Measurements from ENCODE around the gene ARID5A.
A peak's percentile ranks its signal among the peaks of the same experiment; 100 is the strongest.

ARID5A gene

DNA sequence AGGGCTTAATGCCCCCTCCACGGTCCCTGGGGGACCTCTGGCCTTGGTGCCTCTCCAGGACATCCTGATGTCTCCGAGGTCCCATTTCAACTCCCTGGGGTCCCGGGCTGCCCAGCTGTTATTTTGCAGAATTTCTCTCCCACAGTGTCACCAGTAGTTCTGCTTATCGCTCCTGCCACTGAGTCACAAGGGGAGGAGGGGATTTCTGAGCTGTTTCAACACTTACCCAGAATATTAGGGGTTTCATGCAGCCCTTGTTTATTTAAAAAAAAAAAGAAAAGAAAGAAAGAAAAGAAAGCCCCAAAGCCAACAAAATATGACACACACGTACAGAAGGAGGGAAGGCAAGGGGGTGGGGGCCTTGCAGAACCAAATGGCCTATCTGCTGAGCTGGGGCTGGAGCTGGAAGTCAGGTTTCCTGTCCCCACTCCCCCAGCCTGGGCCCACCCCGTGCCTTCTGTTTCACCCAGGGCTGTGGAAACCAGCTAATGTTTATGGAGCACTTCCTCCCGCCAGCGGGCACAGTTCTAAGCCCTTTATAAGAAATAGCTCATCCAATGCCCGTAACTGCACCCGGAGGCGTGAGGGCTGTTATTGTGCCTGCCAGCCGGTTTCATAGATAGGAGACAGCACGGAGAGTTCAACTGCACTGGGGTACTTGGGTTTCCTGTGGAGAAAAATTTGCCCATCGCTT is 8.4 kb upstream of the ARID5A start:
- peak; percentile 71 to 85 (median 83) for DNase-seq

DNA sequence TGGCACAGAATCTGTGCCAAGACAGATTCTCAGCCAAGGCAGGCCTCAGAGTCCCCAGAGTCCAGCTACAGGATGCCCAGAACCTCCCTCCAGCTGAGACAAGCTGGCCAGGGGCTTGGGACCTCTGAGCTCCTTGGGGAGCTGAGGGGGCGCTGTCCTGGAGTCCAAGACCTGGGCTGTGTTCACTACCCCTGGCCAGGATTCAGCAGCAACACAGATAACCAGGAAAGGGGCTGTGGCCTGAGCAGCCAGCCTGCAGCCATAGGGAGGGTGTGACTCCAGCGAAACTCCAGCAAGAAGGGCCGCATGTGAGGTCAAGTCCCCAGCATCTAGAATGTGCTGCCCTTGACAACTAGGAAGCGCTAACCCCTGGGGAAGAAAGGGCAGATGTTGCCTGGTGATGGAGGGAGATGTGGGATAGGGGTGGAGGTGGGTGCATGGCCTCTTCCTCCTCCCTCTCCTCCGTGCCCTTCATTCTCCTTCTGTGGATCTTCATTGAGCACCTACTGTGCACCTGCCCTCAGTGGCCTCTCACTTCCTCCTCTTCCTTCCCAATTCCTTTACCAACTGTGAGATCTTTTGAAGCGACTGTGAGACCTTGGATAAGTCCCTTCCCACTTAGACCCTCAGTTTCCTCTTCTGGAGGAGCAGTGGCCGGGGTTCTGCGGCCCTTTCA is 7.7 kb upstream of the ARID5A start:
- no peak for DNase-seq

DNA sequence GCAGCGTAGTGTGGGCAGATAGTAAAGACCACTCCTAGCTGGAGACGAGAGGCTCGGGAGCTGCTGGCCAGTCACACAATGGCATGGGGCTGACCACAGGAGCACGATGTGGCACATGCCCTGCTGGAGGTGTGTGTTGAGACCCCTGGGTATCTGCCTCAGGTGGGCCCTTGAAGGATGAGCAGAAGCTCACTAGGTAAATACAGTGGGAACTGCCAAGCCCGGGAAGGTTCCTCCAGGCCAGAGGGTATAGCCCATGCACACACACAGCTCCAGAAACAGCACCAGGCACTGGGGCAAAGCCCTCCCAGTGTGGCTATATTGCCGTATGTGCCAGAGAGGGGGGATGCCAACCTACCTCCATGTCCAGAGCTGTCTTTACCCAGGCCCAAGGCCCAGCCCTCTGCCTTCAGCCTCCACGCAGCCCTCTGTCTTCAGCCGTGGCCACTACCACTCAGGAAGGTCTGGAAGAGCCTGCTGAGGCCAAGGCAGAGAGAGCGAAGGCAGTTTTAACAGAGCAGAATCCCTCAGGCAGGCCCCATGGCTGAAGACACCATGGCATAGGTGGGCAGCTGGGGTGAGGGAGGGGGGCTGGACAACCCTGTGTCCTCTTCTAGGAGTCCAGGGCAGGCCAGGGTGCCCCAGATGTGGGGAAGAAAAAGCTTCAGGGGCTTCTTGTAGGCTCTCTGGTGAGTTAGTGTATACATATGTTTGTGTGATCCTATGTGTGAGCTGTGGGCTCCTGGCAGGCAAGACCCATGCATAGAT is 7.0 kb upstream of the ARID5A start:
- DNase-seq, result no peak

DNA sequence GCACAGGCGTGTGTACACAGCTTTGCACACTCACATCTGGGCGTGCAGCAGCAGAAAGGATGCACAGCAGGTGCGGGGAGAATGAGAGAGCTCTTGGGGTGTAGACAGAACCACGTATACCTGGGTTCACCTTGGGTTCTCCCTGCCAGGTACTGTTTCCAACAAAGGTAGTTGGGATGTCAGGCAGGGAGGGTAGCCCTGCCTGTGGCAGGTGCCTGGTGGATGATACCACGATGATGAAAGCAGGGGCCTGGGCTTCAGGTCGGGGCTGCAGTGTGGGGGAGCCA is 6.5 kb upstream of the ARID5A start:
- no peak for DNase-seq

DNA sequence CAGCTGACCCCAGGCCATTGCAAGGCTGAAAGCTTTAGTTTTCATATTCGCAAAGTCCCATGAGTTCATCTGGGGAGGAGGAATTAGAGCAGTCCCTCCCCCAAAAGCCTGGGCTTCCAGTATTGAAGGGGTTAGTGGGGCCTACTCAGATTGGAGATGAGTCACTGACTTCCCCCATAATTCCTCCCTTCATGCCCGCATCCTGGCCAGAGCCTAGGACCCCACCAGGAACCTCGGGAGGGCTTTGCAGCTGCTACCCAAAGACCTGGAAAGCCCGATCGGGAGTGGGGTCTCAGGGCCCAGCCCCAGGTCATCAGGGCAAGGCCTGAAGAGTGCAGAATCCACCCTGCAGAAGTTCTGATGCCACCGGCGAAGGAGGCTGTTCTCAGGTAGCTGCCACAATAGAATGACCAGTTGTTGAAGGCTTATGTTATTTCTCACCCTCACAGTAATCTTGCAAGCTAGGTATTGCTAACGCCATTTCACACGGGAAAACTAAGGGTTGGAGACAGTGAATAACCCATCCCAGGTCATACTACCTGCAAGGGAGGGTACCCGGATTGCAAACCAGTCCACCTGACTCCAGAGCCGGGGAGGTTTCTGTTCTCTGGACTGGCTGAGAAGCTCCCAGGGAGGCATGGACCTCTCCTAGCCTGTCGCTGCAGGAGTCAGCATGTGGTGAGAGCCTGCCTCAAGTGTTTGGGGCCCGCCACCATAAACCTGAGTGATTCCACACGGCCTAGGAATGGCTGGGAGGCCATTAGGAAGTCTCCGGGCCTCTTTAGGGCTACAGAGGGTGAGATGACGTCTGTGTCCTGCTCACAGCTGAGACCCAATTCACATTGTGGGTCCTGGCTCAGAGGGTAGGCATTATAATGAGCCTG is 5.8 kb upstream of the ARID5A start:
- no peak for DNase-seq

DNA sequence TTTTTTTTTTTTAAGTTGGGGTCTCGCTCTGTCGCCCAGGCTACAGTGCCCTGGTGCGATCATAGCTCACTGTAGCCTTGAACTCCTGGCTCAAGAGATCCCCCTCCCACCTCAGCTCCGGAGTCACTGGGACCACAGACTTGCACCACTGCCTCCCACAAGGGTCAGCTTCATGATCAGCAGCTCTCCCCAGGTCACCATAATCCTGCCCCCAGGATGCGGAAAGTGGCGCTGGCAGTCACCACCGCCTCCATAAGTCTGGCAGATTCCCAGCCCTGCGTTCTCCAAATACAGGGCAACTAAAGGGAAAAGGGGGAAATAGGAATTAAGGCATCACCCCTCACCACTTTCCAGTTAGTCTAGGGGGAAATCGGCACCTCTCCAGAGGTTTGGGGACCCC is 5.2 kb upstream of the ARID5A start:
- DNase-seq, result peak; percentile 30 to 68 (median 61)

DNA sequence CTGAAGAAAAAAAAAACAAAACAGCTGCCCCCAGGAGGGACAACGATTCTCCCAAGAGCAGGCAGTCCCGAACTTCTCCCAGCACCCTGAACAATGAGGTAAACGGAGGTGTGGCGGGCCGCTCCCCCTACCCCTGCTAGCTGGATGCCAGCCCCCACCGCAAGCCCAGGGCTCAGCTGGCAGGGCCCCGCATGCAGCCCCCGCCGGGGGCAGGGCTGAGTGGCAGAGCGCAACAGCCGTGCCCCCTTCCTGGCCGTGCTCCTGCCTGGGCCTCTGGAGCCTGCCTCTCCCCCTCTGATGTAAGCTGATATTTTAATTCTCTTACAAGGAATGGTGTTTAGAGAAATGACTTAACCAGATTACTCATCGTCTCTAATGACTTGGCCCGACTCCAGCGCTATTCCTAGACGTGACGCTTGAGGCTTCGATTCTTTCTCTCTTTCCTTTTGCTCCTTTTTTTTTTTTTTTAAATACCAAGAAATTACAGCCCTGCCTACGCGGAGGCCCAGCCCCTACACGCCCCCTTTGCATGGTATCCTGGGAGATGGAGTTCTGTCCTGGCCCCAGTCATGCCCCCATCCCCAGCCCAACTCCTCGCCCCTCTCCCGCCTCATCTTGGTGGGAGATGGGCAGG is 4.6 kb upstream of the ARID5A start:
- peak; percentile 94 to 98 (median 97) for DNase-seq

DNA sequence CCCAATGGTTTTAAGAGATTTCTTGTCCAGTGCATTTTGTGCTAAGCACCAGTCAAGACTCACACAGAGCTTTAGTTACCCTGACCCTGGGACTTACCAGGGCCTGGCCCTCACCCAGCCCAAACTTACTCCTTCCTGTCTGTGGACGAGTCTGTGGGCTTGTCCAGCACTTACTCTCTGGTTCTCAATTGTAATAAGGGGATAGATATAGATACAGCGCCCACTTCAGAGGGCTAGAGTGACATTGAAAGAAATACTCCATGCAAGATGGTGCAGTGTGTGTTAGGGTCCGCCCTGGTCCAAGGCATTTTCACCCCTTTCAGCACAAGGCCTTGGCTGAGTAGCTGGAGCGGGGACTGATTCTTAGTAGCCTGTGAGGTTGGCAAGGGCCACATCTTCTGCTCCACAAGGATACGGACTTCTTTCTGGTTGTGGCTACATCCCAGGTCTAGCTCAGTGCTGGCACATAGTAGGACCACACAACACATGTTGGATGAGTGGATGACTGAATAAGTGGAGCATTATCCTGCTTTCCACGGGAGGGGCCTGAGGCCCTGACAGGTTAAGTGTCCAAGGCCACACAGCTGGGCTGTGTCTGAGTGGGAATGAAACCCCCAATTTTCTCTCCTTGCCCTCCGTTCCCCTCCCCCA is 3.8 kb upstream of the ARID5A start:
- no peak for DNase-seq

DNA sequence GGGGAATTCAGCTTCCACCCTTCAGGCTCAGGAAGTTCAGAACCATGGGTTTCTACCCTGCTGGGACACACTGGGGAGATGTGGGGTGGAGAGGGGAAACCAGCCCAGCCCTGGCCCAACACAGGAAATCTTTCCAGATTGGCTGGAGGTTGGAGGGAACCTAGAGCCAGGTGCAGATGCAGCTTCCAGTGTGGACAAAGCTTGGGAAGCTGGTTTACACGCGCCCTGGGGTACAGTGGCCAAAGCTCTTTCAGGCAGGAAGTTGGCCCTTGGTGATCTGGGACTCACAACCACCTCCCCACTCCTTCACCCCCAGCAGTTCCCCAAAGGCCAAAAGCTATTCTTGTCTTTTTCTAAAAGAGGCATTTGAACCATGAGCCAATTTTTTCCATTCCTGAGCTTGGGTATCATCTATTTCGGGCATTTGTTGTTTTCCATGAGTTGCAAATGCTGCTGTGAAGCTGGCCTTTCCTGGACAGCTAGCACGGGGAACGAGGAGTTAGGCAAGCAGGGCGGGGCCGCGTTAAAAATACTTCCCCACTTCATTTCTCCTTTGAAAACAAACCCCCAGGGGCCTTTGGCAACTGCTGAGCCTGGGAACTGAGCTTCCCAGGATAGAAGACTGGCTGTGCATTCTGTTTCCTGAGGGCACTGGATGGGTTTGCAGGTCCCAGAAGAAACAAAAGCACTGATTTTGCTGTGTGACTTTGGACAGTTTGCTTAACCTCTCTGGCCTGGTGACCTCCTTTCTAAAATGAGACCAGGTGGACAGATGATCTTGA is 3.1 kb upstream of the ARID5A start:
- peak; percentile 90 to 96 (median 92) for DNase-seq

DNA sequence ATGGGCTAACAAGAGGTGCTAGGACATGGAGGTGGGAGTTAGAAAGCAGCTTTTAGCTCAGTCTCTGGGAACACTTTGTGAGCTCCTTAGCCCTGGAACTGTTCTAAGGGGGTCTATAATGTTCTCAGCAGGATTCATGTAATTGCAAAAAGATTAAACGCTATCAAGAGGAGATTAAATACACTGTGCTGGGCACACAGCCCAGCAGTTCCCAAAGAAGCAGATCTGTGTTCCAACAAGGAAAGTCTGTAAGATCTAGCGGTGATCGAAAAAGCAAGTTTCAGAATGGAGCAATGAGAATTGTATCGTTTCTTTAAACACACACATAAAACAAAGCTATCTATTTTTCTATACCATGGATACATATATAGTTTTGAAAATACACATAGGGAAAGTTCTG is 2.4 kb upstream of the ARID5A start:
- DNase-seq, result no peak

DNA sequence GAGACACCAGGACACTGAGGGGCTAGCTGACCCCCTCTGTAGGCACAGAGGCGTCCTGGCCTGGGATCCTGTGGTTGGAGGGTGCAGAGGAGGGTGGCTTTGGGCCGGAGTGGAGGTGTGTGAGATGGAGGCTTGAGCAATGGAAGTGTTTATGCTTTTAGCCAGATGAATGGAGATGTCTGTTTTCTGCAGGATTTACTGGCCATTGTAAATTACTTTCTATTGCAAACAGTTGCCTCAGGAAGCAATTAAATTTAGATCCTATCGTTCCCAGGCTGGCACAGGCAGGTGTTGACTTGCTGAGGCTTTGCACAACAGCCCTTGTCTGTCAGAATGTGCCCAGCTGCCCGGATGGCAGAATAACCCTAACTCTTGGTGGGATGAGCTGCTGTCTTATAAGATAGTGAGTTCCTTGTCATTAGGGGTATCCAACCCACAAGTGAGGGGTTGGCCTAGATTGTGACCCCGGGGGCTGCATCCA is 1.8 kb upstream of the ARID5A start:
- DNase-seq, result no peak

DNA sequence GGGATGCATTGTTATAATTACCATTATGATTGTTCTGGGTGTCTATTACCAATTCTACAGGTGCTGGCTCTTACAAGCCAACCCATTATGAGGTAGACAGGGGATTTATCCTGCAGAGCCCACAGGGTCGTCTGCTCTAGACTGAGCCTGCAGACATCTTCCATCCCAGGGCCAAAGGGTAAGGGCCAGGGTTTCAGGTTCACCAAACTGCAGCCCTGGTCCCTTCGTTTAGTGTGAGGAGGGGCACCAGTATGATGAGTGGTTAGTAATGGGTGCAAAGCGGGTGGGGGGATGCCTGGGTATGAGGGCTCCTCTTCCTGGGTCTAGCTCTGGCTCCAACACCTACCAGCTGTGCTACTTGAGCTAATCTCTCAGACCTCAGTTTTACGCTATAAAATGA is 1.2 kb upstream of the ARID5A start:
- no peak for DNase-seq

DNA sequence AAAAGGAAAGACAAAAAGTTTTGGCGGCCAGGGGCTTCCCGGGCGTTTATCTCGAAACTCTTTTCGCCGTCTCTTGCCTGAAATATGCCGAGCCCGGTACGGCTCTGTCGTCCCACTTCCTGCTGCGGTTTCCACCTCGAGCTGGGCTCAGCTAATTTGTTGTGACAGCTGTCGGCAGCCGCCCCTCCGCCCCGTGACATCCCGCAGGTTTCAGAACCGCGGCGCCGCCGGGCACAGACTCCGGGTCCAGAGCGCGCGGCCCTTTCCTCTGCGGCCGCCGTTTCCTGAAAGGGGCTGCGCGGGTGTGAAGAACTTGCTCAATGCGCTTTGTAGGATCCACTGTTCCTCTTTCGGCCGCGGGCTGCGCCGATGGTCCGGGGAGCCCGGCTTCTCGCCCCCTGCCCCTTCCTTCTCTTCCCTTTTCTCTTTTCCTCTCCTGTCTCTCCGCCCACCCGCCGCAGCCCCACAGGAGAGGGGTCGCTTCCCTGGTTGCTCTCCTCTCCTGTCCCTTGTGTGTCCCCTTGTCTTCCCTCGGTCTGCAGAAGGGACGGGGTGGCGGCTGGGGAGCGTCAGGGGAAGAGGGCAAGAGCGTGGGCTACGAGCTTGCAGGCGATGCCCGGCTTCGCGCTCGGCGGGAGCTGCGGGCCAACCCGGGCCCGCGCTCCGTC is 648 bp downstream of the ARID5A start:
- peak; percentile 90 to 96 (median 94) for DNase-seq

DNA sequence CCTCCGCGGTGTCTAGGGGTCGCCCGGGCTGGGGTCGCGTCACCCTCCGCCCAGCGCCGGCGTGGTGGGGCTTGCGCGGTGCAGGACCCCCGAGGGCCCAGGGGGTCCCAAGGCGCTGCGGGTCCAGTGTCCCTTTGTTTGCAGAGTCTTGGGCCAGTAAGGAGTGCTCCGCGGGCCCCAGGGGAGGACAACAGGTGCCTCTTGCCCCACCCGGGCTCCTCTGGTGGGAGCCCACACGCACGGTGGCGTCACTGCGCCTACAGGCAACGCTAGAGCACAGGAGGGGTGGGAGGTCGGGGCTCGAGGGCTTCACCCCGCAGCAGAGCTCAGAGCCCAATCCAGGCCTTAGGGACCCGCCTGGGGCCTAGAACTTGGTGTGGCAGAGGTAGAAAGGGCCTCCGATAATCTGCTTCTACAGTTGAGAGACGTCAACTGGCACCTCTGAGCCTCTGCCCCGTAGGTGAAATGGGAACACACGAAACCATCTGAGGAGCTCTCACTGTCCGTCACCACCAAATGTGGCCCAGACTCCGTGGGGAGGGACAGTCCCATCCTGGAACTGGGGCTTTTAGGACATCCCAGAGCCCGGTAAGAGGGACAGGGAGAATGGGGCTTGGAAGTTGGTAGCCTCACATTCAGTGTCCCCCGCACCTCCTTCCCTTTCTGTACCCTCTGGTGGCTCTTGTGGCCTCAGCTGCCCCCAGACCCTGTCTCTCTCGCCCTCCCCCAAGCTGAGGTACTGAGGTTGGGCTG is 1.4 kb downstream of the ARID5A start:
- DNase-seq, result peak; percentile 47 to 65 (median 53)

DNA sequence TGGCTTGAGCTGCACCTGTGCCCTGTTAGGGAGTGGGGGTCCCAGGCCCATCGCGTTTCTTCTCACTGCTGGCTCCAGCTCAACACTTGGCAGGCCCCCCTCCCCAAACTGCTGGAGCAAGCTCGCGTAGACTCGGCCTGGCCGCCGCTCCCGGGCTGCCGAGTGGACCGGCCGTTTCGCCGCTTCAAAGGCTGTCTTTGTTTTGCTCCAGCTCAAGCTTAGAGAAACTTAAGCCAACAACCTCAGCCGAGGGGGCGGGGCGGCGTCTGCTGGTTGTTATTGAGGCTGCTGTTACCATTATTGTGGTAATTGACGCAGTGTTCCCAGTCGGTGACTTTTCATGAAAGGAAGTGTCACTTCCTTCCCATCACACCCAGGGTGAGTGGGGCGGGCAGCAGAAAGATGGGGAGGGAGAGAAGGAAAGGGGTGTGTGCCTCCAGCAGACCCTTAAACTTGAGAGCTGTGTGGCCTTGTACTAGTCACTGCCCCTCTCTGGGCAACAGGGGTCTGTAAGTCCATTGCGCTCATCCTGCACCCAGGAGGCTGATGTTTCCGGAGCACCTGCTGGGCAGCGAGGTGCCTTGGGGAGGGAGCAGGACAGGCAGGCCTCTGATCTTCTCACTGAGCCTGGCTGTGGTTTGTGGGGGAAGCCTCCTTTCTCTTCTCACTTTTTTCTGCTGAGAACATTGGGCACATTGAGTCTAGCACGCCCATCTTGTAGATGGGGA is 2.1 kb downstream of the ARID5A start:
- DNase-seq, result peak; percentile 78 to 85 (median 82)

DNA sequence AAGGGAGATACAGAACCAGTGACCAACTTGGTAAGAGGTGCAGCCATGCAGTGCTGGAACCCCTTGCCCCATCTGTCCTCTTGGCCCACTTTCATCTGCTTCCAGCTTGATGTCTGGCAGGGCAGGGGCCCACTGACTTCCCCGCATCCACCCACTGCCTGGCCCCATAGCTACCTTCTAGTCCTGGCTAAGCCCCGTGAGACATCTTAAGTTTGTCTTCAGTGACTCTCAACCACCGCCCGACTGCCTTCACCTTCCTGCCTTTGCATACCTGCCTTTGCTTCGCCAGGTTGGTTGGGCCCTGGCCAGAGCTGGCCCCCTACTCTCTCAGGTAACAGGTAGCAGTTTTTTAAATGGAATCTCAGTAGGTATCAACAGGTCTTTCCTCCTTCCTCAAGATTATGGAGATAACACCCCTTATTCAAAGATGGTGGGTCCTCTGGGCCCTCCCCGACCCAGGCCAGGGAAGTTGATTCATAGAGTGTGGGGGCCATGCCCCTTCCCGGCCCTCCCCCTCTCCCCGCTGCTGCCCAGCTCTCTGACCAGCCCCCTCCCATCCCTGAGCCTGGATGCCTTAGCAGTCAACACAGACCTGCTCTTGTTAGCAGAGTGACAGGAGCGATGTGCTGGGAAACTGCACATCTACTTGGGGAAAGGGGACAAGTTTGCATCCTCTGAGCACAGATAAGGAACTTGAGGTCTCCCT is 2.8 kb downstream of the ARID5A start:
- no peak for DNase-seq

DNA sequence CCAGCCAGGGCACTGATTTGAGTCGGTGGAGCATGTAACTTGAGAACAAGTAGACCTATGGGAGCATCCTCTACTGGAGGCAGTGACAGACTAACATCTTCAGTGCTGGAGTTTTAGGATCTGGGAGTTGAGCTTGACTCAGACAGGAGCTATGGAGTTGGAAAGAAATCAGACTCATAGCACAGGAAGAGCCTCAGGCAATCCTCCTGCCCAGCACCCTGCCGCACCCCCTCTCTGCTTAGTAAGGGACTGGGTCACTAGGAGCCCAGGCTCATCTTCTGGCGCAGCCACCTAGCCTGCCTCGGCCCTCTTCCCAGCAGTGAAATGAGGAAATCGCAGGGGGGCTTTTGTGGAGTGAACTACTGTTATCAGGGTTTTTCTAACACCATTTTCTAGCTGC is 3.6 kb downstream of the ARID5A start:
- DNase-seq, result no peak

All from suppressor macrophage (primary cell).